Glomerular endothelial cell (primary cell): ENCODE results near the gene CEP63. TPM values are rescaled to one million over a fixed set of nuclear protein-coding genes. Genes with fewer than 3 reads are reported as not detected.
"Not testable (repeated sequence)": the region's sequence is repeated elsewhere in the genome, so short reads cannot be mapped to it uniquely, and the experiment has no call there.

ENCODE experiments used
- DNase-seq: peaks from one replicate; pipeline ENCODE4 v3.0.0-alpha.2; 2011; ENCODE audit warnings: low read depth, low spot score; ENCODE audit errors: extremely low read depth
- total RNA-seq: library from RNA; depleted of rRNA; stranded (reverse); fragments of >200 nt; gene quantifications from 2 replicates; pipeline ENCODE4 v1.2.3, GENCODE V29; 2015

The CEP63 gene
- total RNA-seq, 1 donor from 2014 or later = 17.0 TPM

DNA sequence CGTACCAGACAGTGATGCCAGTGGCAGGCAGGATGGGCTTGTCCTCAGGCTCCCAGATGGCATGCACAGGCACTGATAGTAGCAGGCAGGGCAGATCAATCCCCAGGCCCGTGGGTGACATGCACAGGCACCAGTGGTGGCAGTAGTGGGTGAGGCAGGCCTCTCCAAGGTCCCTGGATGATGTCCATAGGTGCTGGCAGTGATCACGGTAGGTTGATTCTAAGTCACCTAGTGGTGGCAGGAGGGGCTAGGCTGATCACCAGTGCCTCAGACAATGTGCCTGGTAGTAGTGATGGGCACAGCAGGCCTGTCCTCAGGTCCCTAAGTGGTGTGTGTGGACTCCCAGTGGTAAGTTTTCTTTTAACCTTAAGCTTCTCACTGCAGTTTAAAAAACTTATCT is 19.6 kb downstream of the CEP63 start:
- no peak for DNase-seq

DNA sequence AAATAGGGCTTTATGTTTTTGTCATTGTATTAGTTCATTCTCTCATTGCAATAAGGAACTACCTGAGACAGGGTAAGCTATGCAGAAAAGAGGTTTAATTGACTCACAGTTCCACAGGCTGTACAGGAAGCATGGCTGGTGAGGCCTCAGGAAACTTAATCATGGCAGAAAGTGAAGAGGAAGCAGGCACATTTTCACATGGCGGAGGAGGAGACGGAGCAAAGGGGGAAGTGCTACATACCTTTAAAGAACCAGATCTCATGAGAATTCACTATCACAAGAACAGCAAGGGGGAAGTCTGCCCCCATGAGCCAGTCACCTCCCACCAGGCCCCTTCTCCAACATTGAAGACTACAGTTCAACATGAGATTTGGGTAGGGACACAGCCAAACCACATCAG is 25.6 kb downstream of the CEP63 start:
- no peak for DNase-seq

DNA sequence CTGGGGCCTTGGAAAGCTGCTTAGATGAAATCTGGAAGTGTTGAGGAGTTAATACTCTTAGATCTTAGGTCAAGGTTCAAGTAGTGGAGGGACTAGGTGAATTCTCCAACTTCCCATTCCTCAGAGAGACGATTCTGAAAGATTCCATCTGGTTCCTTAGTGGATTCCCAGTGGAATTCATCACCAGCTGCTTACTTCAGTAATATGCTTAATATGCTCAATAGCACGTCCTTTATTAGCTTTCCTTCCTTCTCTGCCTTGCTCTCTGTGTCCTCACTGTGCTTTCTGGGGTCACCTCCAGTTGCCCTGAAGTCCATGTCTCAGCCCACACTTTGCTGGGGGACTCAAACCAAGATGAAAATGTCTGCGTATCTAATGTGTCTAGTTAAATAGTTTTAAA is 31.0 kb downstream of the CEP63 start:
- DNase-seq = no peak

DNA sequence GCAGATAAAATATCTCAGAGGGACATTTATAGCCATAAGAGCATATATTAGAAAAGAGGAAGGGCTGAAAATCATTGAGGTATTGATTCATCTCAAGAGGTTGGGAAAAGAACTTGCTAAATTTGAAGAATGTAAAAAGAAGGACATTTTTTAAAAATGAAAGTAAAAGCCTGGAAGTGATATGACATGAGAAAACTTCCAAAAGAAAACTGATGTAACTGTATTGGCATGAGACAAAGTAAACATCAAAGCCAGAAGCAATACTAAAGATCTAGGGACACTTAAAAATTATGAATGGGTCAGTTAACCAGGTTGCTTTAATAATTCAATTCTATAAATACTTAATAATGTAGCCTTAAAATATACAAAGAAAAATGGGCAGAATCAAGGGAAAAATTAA is 31.9 kb downstream of the CEP63 start:
- DNase-seq = no peak

DNA sequence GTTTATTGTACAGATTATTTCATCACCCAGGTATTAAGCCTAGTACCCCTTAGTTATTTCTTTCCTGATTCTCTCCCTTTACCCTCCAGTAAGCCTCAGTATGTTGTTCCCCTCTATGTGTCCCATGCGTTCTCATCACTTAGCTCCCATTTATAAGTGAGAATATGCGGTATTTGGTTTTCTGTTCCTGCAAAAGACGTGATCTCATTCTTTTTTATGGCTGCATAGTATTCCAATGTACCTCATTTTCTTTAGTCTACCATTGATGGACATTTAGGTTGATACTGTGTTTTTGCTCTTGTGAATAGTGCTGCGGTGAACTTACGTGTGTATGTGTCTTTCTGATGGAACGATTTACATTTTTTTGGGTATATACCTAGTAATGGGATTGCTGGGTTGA is 36.7 kb downstream of the CEP63 start:
- no peak for DNase-seq

DNA sequence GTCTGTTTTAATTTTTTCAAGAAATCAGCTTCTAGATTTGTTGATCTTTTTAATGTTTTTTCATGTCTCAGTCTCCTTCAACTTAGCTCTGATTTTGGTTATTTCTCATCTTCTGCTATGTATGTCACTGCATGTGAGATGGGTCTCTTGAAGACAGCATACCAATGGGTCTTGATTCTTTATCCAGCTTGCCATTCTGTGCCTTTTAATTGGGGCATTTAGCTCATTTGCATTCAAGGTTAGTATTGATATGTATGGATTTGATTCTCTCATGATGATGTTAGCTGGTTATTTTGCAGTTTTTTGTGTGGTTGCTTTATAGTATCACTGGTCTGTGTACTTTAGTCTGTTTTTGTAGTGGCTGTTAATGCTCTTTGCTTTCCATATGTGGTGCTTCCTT is 39.4 kb downstream of the CEP63 start:
- no peak for DNase-seq

DNA sequence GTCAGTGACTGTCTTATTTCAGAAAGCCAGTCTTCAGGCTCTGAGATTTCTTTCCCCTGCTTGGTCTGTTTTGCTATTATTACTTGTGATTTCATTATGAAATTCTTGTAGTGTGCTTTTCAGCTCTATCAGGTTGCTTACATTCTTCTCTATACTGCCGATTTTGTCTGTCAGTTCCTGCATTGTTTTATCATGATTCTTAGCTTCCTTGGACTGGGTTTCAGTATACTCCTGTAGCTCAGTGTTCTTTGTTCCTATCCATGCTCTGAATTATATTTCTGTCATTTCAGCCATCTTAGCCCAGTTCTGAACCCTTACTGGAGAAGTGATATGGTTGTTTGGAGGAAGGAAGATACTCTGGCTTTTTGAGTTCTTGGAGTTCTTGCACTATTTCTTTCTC is 40.5 kb downstream of the CEP63 start:
- no peak for DNase-seq

DNA sequence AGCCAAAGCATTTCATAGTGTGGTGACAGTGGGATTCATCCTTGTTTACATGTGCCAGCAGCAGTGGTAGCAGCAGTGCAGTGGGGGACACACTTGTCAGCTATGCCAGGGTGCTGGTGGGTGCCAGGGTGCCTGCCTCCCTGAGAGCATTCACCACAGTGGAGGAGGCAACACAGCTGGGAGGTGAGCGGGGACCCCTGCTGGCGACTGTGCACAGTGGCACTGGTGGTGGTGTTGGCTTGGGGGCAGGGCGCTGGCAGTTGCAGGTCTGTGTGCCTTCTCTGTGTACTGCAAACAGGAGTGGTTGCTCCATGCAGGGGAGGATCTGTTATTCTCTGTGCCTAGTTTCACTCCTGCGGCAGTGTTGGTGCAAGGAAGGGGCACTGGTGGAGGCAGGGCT is 41.2 kb downstream of the CEP63 start:
- DNase-seq = no peak

DNA sequence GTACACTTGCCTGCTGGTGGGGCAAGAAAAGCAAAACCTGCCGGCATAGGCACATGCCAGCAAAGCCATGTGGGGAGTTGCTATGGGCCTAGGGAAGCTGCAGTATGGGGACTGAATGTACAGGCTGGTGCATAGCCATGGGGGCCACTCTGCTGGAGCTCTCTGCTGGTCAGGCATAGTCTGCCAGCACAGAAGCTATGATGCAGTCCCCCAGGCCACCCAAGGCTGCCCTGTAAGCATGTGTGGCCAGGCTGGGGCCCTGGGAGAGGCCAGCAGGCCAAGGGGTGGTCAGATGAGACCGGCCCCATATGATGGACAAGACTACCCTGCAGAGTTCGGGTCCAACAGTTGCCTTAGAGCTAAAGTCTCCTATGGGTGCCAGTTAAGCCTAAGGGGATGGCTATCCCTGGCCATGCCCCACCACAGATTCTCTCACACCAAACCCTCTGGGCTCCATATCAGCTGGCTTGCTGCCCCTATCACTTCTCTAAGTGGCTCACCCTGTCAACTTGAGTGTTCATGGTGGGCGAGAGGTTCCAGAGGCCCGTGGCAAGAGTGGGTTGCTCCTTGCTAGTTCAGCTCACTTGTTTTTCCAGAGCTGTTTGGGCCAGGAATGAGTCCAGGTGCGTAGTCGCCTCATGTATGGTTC is 41.8 kb downstream of the CEP63 start:
- no peak for DNase-seq

DNA sequence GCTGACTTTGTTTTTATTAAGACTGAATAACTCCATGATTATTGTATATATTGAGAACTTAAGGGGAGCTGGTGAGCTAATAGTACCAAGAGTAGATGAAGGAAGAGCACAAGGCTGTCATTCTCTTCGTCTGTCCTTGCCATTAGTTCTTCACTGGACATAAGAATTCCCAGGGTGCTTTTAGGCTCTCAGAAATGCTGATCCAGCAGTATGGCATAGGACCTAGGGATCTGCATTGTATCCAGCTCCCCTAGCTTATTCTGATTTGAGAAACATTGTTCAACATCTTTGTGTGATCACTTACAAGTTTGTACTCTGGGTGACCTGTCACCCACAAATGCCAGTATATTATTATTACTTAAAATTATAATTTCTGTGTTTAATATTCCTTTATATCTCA is 47.6 kb downstream of the CEP63 start:
- DNase-seq = no peak

DNA sequence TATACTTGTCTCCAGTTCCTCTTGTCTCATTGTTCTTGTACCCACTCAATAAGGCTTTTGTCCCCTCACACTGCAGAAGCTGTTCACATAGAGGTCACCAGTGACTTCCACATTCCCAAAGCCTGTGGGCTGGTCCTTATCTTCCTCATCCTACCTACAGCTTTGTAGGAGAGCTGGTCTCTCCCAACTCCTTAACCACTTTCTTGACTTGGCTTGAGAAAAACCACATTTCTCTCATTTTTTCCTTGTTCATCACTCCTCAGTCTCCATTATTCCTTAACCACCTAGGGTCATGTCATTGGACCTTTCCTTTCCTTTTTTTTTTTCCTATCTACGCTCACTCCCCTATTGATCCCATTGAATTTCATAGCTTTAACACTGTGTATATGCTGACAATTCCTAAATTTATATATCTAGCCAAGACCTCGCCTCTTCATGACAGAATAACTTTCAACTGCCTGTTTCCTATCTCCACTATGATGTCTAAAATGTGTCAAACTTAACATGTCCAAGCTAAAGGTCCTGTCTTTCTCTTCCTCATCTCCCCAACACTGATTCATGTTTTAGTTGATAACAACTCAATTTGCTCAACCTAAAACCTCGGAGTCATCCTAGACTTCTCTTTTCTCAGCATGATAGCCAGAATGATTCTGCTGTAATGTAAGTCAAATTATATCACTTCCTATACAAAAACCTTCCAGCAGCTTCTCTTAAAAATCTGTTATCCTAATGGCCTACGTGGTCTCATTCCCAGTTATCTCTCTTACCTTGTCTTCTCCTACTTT is 49.5 kb downstream of the CEP63 start:
- no peak for DNase-seq

DNA sequence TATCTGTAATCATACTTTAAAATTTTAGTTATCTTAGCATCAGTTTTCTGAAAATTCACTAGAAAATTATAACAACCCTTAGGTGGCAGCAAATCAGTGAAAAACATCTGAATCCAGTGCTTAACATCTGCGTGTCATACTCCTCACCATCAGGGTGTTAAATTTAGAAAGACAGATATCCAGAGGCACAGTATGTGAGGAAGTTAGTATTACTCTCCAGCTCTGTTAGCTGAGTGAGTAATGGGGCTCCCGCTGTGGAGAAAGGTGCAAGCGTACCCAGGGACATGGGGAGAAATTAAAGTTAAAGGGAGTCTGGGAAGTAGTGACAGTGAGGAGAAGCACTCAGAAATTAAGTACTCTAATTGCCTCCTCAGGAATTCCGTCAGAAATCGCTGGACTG is 50.9 kb downstream of the CEP63 start:
- DNase-seq = no peak

DNA sequence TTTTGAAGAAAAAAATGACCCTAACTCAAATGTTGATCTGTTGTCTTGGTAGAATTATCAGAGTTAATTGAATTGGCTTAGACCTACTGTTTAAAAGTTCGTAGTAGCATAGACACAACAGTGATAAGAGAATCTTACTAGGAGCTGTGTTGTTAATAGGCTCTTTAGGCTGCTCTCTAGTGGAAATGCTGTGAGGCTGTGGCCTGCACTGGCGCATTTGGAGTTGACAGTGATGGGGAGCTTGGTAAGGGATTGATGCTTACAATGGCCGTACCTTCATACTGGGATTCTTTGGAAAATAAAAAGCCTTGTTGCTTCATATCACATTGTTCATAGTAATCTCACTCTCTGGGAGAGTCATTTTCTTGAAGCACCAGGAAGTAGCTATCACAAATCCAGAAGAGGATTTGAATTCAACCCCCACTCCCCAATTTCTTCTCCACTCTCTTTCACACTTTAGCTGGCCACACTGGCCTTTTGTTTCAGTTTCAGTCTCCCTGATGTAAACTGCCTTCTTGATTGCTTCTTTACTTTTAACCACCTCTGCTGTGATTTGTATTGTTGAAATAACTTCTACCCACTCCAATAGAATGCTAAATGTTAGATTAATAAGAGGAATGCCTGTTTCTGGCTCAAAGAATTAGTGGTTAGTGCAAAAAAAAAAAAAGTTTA is 56.6 kb downstream of the CEP63 start:
- no peak for DNase-seq

DNA sequence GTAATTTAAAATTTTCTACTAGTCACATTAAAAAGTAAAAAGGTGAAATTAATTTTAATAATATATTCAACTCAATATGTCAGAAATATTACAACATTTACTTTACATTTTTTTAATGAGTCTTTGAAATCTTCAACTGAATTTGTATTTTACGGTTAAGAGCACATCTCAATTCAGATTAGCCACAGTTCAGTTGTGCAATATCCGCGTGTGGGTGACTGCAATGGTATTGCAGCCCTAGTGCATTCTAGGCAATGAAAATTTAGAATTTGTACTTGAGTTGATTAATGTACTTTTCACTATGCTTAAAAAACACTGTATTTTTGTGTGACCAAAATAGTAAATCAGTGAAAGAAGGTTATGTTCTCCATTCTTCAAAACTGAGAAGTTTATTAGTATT is 57.3 kb downstream of the CEP63 start:
- DNase-seq = no peak

DNA sequence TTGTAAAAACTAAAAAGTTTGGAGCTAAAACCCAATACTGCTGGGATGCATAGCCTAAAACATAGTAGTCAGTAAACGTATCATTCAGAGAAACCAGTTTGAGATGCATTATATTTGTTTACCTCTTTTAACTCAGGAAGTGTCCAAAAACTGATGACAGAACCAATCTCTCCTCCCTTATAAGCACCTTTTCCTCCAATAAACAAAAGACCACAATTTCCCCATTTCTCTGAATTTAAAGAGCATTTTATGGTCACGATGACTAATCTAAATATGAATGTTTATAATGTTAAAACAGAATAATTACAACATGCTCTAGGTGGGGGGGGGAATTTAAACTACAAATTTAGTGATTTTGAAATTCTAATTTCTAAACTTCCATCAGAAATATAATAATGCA is 58.5 kb downstream of the CEP63 start:
- DNase-seq = no peak

DNA sequence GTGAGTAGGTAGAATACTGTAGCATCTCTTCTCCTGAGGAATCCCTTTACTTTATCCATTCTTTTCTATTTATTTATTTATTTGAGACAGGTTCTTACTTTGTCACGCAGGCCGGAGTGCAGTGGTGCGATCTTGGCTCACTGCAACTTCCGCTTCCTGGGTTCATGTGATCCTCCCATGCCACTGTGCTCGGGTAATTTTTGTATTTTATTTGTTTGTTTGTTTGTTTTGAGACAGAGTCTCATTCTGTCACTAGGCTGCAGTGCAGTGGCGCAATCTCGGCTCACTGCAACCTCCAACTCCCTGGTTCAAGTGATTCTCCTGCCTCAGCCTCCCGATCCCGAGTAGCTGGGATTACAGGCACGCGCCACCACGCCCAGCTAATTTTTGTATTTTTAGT is 58.9 kb downstream of the CEP63 start:
- DNase-seq = not testable (repeated sequence)

DNA sequence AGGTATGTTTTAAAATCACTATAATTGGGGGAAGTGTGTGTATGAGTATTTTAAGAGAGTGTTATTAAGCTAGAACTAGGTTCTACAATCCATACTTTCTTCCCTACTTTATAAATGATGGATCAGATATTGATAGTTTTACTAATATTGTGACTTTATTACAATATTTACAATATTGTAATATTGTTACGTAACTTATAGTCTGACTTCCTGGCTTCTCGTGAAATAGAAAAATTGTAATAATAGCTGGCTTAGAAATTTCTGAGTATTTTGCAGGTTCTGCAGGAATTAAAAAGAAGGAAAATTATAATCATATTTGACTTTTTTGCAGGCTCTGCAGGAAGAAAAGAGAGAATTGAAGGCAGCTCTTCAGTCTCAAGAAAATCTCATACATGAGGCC is 60.0 kb downstream of the CEP63 start:
- no peak for DNase-seq

DNA sequence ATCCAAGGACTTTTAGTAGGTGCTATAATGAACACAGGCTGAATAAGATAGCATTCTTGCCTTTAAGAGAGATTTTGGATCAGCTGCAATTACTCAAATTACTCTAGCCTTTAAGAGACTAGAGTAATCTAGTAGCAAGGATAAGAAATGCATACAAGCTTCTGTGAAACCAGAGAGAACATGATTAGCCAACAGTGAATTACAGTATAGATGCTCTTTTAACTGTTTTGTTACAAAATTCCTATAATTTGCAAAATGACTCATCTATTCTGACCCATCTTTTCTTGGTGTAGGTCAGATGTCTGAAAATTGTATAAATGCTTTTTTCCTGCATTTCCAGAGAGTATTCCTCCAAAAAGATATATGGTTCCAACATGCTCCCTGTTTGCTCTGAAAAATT is 66.9 kb downstream of the CEP63 start:
- no peak for DNase-seq

DNA sequence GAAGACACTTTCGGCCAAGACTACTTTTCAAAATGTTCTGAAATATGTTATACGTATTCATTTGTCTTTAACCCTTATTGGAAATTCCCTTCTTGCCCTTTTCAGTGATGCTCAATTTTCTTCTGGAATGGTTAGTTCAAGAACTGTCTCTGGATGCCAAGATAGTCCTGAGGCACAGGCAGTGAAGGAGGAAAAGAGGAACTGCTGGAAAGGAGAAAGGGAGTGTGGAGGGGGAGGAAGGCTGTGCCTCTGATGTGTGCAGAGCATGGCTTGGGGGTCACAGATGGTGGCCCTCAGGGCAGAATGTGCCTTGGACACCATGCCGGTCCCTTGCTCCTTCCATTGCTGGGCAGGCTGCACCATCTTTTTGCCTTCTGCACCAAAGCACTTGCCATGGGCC is 73.7 kb downstream of the CEP63 start:
- no peak for DNase-seq

DNA sequence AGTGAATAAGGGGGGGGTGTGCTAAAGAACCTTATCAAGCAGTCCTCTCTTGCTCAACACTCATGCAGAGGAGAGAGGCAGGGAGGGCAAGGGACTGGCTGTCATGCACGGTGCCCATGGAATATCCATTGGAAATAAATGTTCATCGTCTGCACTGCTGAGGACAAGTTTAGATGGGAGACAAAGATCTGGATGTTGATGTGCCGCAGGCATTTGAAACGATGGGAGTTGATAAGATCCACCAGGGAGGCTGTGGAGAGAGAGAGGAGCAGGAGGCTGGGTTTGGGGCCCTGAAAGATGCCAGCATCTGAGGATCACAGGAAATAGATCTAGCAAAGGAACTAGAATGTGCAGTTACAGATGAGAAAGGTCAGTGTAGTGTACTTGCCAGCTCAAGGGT is 76.2 kb downstream of the CEP63 start:
- no peak for DNase-seq

DNA sequence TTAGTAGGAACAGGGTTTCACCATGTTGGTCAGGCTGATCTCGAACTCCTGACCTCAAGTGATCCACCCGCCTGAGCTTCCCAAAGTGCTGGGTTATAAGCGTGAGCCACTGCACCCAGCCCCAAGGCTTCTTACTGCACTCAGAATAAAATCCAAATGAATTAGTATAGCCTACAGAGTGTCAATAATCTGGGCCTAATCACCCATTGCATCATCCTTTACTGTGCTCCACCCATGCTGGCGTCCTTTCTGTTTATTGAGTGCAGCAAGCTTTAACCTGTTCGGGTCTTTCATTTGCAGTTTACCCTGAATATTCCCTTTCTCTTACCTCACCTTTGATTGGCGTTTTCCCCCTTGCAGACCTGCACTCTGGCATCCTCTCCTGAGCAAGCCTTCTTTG is 77.7 kb downstream of the CEP63 start:
- DNase-seq = no peak

DNA sequence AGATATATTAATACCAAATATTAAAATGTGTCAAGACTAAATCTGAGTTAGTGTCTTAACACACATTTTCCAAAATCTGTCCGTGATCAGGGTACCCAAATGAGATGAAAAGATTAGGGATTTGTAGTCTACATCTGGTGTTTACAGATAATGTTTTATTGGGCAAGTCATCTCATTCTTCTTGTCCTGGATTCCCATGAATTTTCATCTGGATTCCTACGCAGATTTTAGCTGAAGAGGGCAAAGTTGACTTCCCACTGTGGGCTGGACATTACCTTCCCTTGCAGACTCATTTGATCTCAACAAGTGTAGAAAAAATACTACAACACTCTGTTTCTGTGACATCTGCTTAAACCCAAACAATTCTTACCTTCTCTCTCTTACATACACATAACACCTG is 79.1 kb downstream of the CEP63 start:
- DNase-seq = no peak
